ENCODE results near the gene FAM174C.
"Not testable (repeated sequence)": the region's sequence is repeated elsewhere in the genome, so short reads cannot be mapped to it uniquely, and the experiment has no call there.

Gene FAM174C

GRCh38 chr19:1307755-1308303 lies 32.5 kb downstream of the FAM174C start:
- DNase-seq, result no peak

GRCh38 chr19:1308718-1309117 lies 33.4 kb downstream of the FAM174C start:
- no peak for DNase-seq

- DNase-seq, result no peak
Measured at GRCh38 chr19:1309977-1310852, 34.9 kb downstream of the FAM174C start.

GRCh38 chr19:1310853-1311180 lies 35.5 kb downstream of the FAM174C start:
- DNase-seq, result no peak

GRCh38 chr19:1311543-1312091 lies 36.3 kb downstream of the FAM174C start:
- no peak for DNase-seq

- DNase-seq, result peak; percentile 9
Measured at GRCh38 chr19:1312767-1313694, 37.7 kb downstream of the FAM174C start.

GRCh38 chr19:1313695-1314613 lies 38.6 kb downstream of the FAM174C start:
- DNase-seq, result no peak

- DNase-seq, result peak; percentile 9
Measured at GRCh38 chr19:1315470-1316166, 40.3 kb downstream of the FAM174C start.

GRCh38 chr19:1316466-1316865 lies 41.1 kb downstream of the FAM174C start:
- DNase-seq, result no peak

- no peak for DNase-seq
Measured at GRCh38 chr19:1317274-1318003, 42.1 kb downstream of the FAM174C start.

GRCh38 chr19:1318678-1319471 lies 43.5 kb downstream of the FAM174C start:
- no peak for DNase-seq

GRCh38 chr19:1320282-1320650 lies 44.9 kb downstream of the FAM174C start:
- DNase-seq, result not testable (repeated sequence)

GRCh38 chr19:1321539-1321938 lies 46.2 kb downstream of the FAM174C start:
- no peak for DNase-seq

- no peak for DNase-seq
Measured at GRCh38 chr19:1322198-1322981, 47.1 kb downstream of the FAM174C start.

- no peak for DNase-seq
Measured at GRCh38 chr19:1324249-1324805, 49.0 kb downstream of the FAM174C start.

GRCh38 chr19:1324806-1325567 lies 49.7 kb downstream of the FAM174C start:
- DNase-seq, result peak; percentile 12

- no peak for DNase-seq
Measured at GRCh38 chr19:1325568-1326294, 50.4 kb downstream of the FAM174C start.

Data from amniotic stem cell (primary cell).